GM18868 (cell line): Measurements from ENCODE around the gene BRIP1.

Source experiments
- ATAC-seq: cut with Tn5 transposase; IDR thresholded peaks from one replicate; pipeline ENCODE4 v1.9.1; 2021; ENCODE audit warnings: mild to moderate bottlenecking, moderate library complexity; ENCODE audit not compliant: unreplicated experiment

Gene BRIP1

DNA sequence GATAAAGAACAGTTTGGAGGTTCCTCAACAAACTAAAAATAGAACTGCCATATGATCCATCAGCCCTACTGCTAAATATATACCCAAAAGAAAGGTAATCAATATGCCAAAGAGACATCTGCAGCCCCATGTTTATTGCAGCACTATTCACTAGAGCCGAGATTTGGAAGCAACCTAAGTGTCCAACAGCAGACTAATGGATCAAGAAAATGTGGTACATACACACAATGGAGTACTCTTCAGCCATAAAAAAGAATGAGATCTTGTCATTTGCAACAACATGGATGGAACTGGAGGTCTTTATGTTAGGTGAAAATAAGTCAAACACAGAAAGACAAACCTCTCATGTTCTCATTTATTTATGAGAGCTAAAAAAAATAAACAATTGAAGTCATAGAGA lies 223.5 kb downstream of the BRIP1 start:
- no peak for ATAC-seq

DNA sequence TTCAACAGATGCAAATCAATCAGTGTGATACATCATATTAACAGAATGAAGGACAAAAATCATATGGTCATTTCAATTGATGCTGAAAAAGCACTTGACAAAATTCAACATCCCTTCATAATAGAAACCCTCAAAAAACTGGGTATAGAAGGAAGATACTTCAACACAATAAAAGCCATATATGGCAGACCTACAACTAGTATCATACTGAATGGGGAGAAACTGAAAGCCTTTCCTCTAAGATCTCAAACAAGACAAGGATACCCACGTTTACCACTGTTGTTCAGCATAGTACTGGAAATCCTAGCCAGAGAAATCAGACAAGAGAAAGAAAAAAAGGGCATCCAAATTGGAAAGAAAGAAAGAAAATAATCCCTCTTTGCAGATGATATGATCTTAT lies 225.2 kb downstream of the BRIP1 start:
- ATAC-seq, result no peak

DNA sequence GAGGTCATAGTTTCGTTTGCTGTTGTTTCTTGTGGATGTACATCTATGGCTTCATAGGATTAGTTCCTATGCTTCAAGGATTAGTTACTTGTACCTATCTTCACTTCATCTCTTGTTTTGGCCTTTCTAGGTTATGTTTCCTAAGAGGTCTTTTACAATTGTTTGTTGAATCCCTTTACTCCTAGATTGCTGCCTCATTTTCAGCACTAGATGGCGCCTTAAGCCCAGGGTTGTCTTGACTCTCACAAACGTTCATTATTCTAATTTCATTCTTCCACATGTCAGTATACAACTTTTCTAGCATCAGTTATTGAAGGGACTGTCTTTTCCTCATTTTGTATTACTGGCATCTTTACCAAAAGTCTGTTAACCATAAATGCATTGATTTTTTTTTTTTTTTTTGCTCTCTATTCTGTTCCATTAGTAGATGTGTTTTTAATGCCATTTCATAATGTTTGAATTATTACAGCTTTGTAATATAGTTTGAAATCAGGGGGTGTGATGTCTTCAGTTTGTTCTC lies 227.4 kb downstream of the BRIP1 start:
- no peak for ATAC-seq

DNA sequence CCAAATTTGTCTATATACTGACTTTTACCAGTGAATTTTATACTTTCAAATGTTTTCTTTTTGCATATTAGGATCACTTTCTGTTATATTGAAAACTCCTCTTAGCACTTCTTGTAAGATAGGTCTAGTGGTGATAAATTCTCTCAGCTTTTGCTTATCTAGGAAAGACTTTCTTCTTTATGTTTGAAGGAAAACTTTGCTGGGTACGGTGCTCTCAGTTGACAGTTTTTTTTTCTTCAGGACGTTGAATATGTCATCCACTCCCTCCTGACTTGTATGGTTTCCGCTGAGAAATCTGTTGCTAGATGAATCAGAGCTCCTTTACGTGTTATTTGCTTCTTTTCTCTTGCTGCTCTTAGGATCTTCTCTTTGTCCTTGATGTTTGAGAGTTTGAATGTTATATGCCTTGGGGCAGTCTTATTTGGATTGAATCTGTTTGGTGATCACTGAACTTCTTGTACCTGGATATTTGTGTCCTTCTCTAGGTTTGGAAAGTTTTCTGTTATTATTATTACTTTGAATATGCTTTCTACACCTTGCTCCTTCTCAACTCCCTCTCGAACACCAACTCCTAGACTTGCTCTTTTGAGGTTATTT lies 228.3 kb downstream of the BRIP1 start:
- ATAC-seq, result no peak

DNA sequence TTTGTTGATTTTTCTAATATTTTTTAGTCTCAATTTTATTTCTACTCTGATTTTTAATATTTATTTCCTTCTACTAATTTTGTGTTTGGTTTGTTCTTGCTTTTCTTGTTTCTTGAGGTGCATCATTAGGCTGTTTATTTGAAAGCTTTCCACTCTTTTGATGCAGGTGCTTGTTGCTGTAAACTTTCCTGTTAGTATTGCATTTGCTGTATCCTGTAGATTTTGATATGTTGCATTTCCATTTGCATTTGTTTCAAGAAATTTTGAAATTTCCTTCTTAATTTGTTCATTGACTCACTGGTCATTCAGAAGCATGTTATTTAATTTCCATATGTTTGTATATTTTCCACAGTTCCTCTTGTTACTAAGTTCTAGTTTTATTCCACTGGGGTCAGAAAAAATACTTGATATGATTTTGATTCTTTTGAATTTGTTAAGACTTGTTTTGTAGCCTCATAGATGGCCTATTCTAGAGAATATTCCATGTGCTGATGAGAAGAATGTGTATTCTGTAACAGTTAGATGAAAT lies 229.3 kb downstream of the BRIP1 start:
- no peak for ATAC-seq

DNA sequence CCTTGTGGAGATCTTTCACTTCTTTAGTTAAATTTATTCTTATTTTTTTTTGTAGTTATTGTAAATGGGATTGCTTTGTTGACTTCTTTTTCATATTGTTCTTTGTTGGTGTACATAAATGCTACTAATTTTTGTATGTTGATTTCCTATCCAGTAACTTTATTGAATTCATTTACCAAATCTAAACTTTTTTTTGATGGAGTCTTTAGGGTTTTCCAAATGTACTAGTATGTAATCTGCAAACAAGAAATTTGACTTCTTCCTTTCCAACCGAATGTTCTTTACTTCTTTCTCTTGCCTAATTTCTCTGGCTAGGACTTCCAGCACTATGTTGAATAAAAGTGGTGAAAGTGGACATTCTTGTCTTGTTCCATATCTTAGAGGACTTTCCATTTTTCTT lies 230.5 kb downstream of the BRIP1 start:
- no peak for ATAC-seq

DNA sequence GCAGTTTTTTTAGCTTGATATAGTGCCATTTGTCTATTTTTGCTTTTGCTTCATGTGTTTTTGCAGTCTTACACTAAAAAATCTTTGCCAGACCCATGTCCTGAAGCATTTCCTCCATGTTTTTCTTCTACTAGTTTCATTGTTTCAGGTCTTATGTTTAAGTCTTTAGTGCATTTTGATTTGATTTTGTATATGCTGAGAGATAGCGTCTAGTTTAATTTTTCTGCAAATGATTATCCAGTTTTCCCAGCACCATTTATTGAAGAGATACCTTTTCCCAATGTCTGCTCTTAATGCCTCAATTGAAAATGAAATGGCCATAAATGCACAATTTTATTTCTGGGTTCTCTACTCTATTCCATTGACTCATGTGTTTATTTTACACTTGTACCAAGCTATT lies 231.5 kb downstream of the BRIP1 start:
- ATAC-seq, result no peak
